Stimulated activated CD4-positive, alpha-beta T cell treated with anti-CD3 and anti-CD28 coated beads, Interleukin-2, amount 100 ng/mL, for 48 hours (primary cell): Measurements from ENCODE around the gene GOLT1A.

Experiments
- DNase-seq, 2 donors: peaks; one replicate each; pipeline ENCODE4 v3.0.0-alpha.2; 2020

The GOLT1A gene, protein sequence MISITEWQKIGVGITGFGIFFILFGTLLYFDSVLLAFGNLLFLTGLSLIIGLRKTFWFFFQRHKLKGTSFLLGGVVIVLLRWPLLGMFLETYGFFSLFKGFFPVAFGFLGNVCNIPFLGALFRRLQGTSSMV

DNA sequence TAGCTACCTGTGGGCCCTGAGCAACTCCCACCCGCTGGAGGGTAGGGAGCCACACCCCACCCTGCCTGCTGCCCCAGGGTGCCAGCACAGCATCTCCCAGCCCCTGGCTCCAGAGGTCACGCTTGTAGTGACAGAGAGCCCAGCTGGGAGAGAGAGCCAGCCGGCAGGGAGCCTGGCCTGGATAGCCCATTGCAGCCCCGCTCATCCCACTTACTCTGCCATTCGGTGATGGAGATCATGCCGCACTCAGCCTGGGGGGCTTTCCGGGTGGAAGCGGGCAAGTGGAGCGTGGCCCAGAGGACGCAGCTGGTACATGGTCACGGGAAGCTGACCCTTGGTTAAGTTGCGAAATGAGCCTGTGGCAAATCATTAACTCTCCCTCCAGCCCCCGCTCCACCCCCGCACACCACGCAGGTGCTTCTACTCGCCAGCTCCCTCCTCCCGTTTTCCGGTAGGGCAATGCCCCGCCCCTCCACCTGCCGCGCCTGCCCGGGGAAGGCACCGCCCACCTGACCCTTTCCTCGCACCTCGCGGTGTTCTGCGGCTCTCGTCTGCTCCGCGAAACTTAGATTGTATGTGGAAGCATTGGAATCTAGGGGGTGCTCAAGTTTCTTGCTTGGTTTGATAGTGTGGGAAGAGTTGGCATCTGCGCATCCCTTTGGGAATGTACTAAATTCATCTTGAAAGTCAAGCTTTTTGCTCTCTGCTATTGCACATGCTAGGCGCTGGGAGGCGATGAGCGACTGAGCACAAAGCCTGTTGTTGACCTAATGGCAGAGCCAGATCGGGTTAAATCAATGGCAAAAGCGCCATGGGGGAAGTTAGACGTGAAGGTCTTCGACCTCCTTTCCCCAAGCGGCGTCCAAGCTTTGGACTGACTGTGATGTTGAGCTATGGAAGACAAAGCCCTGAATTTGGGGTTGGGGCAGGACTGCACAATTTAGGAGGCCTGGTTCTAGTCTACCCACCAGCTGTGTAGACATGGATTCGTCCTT lies at the start of gene GOLT1A:
TSS of gene GOLT1A (minus strand) at position 321 of the 995 bp plus-strand sequence. CDS start at position 239, 82 bp downstream.
- peak; percentile 19 to 44 for DNase-seq

DNA sequence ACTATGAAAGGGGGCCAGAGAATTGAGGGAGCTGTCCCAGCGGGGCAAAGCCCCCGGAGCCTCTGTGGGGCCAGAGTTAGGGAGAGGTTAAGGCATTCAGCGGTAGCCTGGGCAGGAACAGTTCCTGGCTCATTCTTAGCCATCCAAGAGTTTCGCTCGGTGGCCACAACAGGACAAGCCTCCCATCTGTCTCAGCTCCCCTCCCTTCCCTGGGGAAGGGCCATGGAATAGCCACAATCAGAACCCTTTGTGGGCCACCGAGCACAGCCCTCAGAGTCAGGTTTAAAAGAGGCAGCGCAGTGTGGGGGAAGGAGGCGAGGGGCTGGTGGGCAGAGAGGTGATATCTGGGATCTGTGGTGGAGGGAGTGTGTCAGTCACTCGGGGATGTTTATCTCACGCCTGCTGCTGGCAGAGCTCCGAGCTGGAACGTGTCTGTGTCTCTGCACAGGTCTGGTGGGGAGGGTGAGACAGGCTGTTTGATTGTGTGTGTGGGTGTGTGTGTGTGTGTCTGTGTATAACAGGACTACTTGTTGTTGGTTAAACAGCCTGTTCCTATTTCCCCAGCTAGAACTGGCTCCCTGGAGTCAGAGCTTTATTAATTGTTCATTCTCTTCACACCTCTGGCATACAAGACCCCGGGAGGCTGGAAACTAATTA lies 49.6 kb upstream of the GOLT1A start:
- DNase-seq: no peak

DNA sequence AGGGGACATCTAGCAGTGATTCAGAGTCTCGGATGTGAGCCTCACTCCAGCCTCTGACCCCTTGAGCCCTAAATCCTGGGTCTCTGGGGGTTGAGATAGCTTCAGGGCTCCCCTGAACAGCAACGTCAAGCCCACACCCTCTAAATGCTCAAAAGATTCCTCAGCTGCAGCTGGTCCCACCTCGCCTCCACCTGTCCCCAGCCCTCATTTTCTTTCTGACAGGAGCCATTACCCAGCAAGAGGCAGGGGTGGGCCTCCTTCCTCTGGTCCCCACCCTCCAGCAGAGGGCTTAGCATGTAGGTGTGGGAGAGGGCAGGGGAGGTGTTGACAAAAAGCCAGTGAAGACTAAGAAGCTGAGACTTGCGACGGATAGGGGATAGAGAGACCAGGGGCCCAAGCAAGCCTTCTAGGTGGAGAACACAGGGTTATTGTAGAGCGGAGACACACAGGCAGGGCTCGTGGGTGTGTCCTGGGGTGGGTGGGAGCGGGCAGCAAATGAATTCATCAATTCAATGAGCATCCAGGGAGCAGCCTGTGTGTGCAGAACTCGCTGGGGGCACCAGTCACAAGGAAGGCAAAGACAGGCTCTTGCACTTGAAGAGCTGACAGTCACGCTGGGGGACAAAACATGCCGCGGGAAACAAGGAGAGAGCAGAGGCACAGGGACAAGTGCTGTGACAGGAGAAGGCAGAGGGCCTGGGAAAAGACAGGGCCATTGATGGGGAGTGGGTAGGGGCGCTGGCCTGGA lies 48.9 kb upstream of the GOLT1A start:
- no peak for DNase-seq

DNA sequence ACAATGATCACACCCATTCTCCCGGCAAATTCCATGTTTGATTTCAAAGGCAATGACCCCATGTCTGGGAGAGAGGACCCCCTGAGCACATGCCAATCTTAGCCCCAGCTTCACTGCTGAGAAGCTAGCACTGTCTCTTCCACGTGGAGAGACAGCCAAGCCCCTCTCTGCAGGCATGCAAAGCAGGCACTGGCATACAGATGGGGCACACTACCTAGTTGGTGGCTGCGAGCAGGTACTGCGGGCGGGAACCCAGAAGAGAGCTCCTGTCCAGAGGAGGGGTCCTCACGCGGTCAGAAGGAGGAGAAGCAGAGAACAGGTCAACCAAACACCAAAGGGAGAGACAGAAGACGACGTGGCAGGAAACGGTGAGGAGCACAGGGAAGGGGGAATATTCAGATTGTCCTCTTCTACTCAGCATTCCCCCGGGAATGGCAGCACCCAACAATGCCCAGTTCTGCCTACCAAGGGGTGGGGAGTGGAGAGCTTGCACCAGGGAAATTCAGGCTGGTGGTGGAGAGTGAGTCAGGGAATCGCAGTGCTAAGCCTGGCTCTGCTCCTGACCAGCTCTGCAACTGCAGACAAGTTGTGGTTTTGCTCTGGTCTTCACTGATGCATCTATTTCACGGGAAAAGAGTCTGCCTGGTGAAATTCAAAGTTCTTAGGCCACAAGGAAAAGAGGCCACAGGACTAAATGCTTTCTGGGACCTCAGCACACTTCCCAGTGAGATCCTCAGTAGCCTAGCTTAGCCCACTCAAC lies 48.1 kb upstream of the GOLT1A start:
- no peak for DNase-seq

DNA sequence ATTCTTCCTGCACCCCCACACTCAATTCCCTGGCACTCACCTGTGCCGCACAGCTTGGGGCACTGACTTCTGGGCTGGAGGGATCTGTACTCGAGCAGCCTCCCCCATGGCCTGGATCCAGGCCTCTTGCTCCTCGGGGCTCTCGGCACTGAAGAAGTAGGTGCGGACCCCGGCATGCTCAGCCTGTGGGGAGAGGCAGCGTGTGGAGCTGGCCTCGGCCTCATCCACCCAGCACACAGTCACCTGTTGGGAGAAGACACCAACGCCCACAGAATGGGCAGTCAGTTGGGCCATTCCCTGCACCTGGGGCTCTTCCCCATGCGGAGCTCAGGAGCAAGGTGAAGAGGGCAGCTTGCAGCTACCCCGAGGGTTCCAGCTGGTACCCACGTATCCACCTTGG lies 47.5 kb upstream of the GOLT1A start:
- DNase-seq: no peak

DNA sequence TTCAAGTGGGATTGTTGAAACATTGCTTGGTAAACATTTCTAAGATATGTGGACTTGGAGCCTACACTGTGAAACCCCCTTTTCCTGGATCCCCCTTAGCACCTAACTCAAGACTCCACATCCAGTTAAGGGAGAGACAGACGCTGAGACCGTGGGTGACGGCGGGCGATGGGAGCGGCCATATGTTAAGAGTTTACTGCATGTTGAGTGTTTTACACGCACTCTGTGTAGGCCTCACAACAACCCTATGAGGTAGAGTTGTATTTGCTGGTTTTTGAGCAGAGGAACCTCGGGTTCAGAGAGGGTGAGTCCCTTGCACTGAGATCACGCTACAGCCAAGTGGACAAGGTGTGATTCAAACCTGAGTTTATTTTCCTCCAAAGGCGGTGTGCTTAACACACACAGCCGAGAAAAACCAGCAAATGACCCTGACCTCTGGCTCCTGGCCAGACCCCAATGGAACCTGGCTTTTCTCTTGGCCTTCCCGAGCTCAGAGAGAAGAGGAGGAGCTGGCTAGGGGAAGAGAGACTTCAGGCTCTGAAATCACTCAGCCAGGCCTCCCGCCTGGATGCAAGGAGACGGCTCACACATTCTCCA lies 46.9 kb upstream of the GOLT1A start:
- no peak for DNase-seq

DNA sequence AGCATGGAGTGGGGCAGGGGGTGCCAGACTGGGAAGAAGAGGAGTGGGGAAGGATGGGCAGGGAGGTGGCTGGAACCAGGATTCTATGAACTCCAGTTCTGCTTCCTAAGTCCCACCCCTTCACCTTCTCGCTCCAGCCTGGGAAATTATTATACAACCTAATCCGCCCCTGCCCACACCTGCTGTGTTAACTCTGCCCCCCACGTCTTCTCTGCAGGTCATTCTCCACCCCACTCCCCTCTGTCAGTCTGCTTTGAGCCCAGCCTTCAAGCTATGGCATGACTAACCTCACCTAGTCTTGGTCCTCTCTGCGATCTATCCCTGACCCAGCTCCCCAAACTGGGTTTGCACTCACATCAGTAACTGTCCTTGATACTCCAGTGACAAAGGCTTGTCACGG lies 46.0 kb upstream of the GOLT1A start:
- no peak for DNase-seq

DNA sequence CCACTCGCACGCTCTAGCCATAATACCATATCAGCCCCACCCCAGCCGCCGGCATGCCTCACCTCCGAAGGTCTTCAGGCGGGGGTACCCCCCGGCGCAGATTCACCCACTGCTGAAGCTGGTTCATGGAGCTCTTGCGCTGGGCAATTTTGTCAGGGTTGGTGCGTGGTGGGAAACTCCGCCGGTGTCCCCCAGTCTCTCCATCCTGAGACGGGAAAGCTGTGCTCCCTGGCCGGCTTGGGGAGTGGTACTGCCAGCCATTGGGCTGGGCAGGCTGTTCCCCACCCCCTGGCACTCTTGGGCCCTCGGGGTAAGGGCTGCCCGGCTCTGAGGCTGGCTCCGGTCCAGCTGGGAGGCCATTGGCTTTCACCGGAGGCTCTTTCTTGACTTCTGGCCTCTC lies 45.4 kb upstream of the GOLT1A start:
- no peak for DNase-seq

DNA sequence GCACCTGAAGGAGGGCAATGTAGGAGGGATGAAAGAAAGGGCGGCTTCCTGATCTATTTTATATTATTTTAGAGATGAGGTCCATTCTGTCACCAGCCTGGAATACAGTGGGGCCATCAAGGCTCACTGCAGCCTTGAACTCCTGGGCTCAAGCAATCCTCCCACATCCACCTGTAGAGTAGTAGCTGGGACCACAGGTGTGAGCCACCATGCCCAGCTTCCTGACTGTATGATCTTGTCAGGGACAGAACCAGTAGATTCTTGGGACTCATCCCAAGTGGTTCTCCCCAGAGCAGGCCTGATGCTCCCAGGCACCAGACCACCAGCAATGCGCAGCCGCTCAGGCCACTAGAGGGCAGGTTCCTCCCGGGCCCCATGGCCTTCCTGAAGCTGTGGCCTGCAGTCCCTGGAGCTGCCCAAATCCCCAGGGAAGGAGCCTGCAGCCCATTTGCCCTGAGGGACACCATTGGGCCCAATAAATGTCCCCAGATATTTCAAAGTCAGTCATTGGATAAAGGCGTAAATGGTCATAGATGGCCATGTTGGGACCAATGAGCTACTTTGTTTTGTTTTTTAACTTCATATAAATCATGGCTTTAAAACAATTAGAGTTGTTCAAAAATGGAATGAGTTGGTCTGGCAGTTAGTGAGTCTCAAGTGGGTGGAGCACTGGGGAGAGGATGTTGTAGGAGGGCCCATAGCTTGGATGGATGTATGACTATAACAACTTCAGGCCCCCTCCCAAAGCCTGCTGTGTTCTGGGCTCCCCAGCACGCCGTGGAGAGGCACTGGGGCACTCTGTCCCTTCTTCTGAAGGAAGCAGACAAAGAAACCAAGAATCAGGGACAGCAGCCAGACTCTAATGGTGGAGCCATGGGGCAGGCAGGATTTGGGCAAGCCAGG lies 44.7 kb upstream of the GOLT1A start:
- peak; percentile 32 to 41 for DNase-seq

DNA sequence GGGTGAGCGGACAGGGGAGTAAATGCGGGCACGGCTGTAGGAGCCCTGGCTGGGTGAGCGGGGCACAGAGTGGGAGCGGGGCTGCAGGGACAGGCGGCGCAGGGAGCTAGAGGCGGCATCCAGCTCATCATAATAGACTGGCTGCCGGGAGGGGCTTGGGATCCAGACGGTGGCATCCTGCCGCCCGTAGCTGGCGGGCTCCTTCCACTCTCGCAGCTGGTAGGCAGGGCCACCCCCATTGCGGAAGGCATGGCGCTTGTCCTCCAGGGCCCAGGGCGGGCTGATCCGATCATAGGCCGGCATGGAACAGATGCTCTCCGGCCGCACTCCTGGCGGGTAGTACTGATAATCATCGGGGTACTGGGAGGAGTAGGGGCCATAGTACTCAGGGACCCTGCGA lies 43.7 kb upstream of the GOLT1A start:
- no peak for DNase-seq

DNA sequence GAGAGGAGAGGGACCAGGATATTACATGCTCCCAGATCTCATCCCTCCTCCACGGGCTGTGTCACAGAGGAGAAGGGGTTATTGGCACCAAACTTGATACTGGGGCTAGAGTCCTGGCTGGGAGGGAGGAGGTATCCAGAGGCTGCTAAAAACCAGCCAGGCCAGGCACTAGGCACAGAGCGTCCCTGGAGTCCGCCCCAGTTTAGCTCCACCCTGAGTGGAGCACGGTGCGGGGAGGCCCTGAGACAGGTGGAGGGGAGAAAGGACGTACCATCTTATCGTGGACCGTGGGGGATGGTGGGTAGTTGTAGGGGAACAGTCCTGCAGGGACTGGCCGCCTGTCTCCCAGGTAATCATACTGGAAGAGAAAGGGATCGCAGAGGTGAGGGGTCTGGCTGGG lies 42.7 kb upstream of the GOLT1A start:
- DNase-seq: no peak

DNA sequence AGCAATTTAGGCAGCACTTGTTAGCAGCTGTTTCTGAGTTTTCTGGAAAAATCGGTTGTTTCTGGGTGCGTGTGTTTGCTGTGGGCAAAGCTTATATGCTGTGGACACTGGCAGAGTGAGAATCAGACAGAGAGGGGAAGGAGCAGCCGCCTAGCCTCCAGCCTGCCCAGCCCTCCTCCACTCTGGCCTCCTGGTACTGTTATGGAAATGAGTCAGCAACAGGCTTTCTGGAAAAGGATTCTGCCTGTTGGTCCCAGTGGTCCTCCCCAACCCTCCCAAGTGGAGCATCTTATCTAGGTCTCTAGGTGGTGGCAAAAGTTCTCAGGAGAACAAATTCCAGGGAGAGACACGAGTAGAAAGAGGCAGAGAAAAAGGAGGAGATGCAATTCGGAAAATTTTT lies 42.2 kb upstream of the GOLT1A start:
- no peak for DNase-seq

DNA sequence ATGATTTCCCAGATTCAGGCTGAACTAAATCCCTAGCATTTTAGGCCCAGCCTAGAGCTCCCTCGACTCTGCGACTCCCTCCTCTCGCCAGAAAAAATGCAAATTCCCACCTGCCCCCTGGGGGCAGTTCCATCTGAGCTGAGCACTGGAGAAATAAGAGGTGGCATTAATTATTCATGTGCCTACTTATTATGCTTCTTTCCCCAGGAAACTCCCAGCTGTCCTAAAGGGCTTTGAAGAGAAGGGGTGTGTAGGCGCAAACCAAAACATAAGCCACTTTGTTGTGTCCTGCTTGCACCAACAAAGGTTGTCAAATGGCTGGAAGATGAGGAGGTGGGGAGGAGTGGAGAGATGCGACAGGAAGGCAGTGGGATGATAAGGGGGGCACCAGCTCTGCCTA lies 41.4 kb upstream of the GOLT1A start:
- no peak for DNase-seq

DNA sequence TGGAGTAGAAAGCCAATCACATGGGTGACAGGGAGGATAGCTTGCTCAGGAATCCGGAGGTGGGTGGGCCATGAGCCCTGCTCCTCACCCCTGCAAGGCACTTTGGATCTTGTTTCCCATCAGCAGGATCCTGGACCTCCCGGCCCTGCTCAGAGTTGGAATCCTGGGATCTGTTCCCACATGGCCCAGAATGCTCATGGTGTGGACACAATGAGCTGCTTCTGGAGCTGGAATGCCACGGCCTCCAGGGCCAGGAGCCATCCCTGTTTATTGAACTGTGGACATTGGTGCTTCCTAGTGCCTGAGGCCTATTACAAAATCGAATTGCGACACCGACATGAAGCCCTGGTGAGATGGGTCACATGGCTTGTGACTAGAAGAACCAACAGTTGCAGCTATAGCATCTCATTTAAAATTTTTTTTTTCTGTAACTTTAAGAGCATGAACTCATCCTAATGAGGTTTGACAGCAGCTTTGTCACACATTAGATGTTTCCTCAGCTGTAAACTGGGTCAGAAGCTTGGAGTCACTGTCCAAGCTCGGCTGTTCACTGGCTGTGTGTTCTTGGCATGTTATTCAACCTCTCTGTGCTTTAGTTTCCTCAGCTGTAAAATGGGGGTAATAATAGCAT lies 40.4 kb upstream of the GOLT1A start:
- no peak for DNase-seq

DNA sequence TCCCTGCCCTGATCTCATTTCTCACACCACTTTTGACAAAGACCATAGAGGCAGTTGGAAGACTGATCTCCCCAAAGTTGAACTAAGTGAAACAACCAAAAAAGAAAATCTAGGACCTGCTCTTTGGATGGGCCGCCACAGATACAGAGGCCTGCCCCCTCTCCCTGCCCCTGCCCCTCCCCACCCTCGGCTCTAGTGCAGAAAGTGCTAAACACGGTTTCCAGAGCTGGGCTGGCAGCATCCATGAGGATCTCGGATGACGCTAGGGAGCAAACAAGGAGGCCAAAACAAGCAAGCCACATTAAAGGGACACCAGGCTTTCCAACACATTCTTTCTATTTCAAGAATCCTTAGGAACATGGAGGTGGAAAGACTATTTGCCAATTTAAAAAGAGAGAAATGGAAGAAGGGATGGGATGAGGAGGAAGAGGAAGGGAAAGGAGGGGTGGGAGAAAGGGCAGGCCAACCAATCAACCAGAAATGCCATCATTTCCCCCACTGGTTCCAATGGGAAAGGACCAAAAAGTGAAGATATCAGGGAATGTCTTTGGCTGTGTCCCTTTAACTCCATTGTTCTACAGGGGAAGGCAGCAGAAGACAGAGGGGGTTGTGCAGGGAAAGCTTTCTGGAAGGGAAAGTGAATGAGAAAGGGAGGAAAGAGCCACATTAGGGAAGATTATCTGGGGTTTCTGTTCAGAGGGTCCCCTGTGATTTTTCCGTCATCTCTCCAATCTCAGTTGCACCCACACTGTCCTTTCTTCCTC lies 38.3 kb upstream of the GOLT1A start:
- DNase-seq: no peak

DNA sequence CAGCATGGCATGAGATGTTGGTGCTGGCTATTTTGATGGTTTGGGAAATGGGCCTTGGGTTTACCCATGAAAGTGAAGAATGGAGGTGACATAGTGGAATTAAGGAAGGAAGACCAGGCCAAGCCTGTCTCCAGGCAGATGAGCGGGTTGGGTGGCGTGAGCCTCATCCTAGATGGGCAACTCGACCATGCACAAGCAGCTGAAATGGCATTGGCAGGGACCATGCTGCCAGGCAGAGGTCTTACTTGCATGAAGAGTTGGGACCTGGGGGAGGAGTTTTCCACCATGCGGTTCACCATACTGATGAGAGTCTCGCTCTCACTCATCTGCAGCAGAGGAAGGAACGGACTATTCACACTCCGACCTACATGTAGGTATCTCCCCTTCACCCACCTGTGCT lies 37.5 kb upstream of the GOLT1A start:
- DNase-seq: no peak

DNA sequence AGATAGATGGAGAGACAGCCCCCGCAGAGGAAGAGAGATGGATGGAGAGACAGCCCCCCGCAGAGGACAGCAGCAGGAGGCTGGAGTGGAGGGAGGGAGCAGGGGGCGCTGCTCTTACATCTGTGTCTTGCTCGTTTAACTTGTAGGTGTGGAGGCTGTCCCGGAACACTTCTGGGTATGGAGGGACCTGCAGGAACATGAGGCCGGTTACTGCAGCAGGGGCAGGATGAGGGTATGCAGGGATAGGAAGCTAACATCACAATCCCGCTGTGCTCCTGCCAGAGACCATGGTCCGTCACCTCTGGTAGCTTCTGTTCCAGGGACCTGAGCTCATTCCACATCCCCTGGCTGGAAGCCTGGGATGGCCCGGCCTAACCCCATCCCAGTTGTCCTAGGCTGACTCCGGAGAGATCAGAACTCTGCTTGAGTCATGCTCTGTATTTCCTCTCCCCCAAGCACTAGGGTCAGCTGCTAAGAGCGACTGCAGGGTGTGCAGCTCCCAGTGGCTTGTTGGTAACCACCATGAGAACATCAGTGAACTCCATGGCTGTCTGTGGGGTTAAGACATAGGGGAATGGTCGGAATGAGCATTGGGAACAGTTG lies 36.7 kb upstream of the GOLT1A start:
- no peak for DNase-seq

DNA sequence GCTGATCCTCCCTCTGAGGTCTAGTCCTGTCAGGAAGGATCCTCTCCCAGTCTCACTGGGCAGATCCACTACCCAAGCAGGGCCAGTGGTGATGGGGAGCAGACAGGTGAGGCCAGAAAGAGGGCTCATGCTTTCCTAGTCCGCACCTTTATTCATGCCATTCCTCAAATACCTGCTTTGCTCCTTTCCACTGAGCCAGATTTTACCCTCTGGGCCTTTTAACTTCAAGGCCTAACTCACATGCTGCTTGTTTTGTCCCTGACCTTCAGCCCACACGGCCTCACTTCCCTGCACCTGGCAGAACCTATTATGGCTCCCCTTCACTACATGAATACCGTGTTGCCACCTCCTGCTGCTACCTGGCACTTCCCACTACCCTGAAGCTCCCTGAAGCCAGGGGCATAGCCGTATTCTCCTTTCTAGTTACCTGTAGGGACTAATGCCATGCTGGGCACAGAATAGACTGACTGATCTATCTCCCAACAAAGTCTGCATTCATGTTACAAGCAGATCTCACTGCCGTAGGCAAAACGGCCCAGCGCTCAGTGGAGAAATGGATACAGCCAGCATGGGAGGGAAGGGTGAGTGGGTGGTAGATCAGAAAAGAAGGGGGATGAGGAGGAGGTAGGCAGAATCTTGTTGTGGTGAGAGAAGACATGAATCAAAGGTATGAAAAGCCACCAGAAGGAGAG lies 36.1 kb upstream of the GOLT1A start:
- no peak for DNase-seq

DNA sequence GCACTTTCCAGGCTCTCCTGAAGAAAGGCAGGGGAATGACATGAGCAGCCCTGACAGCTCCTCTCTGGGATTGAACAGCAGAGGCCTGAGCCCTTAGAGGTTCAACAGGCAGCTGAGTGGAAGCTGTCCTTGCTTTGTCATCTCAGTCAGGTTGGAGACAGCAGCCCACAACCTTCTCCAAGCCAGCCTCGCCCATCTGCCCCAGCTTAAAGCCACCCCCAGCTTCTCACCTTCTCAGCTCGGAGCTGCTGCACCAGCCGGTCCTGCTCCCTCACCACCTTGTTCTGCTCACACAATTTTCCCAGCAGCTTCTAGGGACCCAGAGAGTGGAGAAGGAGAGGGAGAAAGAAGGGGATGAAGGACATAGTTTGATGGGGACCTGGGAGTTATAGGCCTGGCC lies 35.2 kb upstream of the GOLT1A start:
- no peak for DNase-seq
